Adrenal gland (tissue), 12 donors: ENCODE data around the gene ARHGEF11. TPM values are rescaled to one million over a fixed set of nuclear protein-coding genes. Genes with fewer than 3 reads are reported as not detected.

Experiments
- DNase-seq, 7 donors: peaks; one replicate each; pipeline ENCODE4 v3.0.0-alpha.2; 2019 to 2020
- H3K27ac ChIP-seq, 5 donors: fragments of 200-600 bp; sonication (generic) in 4 of 5; 1 replicate in 3 of 5; 2 replicates in 2 of 5; pipeline versions ENCODE4 v1.5.1 to v1.8.0; 2016 to 2020; ENCODE audit warnings: mild to moderate bottlenecking in 1 of 5
- H3K27me3 ChIP-seq: fragments of 200-600 bp; 2 replicates; pipeline ENCODE4 v1.8.0; 2021
- H3K36me3 ChIP-seq, 2 donors: fragments of 200-600 bp; replicated peaks in 1 of 2; 1 replicate in 1 of 2; 2 replicates in 1 of 2; pipeline versions ENCODE4 v1.5.1 to v1.8.0; 2018 to 2022
- H3K4me1 ChIP-seq, 2 donors: fragments of 200-600 bp; replicated peaks in 1 of 2; 1 replicate in 1 of 2; 2 replicates in 1 of 2; pipeline versions ENCODE4 v1.5.1 to v1.8.0; 2018 to 2021
- H3K4me3 ChIP-seq, 4 donors: fragments of 200-600 bp; sonication (generic) in 3 of 4; one replicate each; pipeline ENCODE4 v1.5.1; 2016 to 2018
- H3K9me3 ChIP-seq, 3 donors: fragments of 200-600 bp; sonication (generic) in 1 of 3; replicated peaks in 1 of 3; 1 replicate in 2 of 3; 2 replicates in 1 of 3; pipeline versions ENCODE4 v1.5.1 to v1.8.0; 2016 to 2021
- POLR2A ChIP-seq, 2 donors: fragments of 450-650 bp; IDR thresholded peaks; one replicate each; pipeline ENCODE4 v1.6.1; 2017; ENCODE audit warnings: antibody characterized with exemption in 2 of 2, mild to moderate bottlenecking in 2 of 2, moderate library complexity in 1 of 2
- WGBS, 4 donors: extraction: QIAGEN DNeasy Blood & Tissue Kit in 2 of 4; methylation state at CpG; one replicate each; pipeline versions ENCODE4 v1.1.5 to v1.1.7; 2013 to 2017; 5-methylcytosine and 5-hydroxymethylcytosine counted together
- intact Hi-C, 2 donors: fragments of 100-400 bp; cut with DNase I; formaldehyde crosslinking; loops; one replicate each; pipeline versions ENCODE4 v1.14.1 to v1.15.0; 2022 to 2023
- polyA plus RNA-seq, 3 donors: library from polyadenylated mRNA; stranded (reverse); fragments of 200-250 nt in 2 of 3; fragments of 350-450 nt in 1 of 3; fragmentation: Illumina TruSeq in 1 of 3; extraction: RNeasy Lipid Tissue Mini Kit (QIAGEN cat#74804) in 1 of 3; gene quantifications; one replicate each; pipeline ENCODE4 v1.2.3, GENCODE V29; 2013 to 2014
- total RNA-seq, 9 donors: library from RNA; depleted of rRNA in 4 of 9; stranded (reverse); fragments of >200 nt in 4 of 9; fragments of 120-200 nt in 1 of 9; fragmentation: NEBNext Ultra II Directional in 1 of 9; extraction: Animal tissue kit (Norgen Biotek cat#: 25700) in 1 of 9; gene quantifications; one replicate each; pipeline versions ENCODE4 v1.1.0 to v1.2.4, GENCODE V29; 2013 to 2023
- TF ChIP-seq, protein P1 (sequence below), 6 experiments: fragments of 450-650 bp in 4 of 6; fragments of 200-600 bp in 2 of 6; sonication (generic) in 1 of 6; IDR thresholded peaks; 1 replicate in 5 of 6; 2 replicates in 1 of 6; pipeline versions ENCODE4 v1.5.1 to v1.8.0; 2016 to 2021; ENCODE audit warnings: antibody characterized with exemption in 6 of 6, mild to moderate bottlenecking in 2 of 6, moderate library complexity in 1 of 6
- donor health status: healthy with polysubstance abuse.
- donor health status: Bipolar disorder and iron deficiency.
- donor health status: DM: yes; HTN: yes; CAD: no.
- donor health status: DM: no; HTN: no; CAD: no.
- donor health status: DM: no; HTN: no; CAD: no.
- donor health status: DM: yes; HTN: yes; CAD: no.

ARHGEF11 gene
- total and polyA plus RNA-seq, 12 donors, result 14.2 to 69.2 (median 38.3) TPM

DNA sequence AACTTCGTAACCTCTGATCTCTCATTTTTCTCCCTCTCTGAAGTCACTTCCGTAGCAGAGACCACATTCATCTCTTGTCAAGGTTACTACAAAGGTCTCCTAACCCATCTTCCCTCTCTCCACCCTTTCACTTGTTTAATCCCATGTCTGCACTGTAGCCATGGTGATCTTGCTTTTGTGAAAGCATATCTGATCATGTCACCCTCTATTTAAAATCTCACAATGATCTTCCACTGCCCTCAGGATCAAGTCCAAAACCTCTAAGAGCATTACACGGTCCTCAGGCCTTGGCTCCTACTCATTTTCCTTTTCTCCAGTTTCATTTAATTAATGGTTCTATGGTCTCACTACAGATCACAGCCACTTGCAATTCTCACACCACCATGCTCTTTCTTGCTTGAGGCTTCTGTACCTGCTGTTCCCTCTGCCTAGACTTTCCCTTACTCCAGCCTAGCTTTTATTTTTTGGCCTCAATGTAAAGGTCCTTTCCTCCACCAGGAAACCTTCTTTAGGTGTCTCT lies 12.1 kb downstream of the ARHGEF11 start:
- WGBS, 4 donors, result 57 to 62% (median 60%) methylated on average over 3 of the region's 3 CpGs
- no peak for DNase-seq
- no peak overlapping the region for H3K4me3 ChIP-seq
- H3K27ac ChIP-seq, result peak overlapping the region in 1 of 5 donors; percentile 4
- H3K4me1 ChIP-seq, result peaks cover 7 to 15% of the 10 kb centered on the region in 2 donors
- H3K36me3 ChIP-seq, result no peaks in the 10 kb centered on the region
- H3K9me3 ChIP-seq, result no peaks in the 10 kb centered on the region
- TF ChIP-seq POLR2A (IDR thresholded peaks at IDR 0.05), result no peak
- TF ChIP-seq, protein P1, sequence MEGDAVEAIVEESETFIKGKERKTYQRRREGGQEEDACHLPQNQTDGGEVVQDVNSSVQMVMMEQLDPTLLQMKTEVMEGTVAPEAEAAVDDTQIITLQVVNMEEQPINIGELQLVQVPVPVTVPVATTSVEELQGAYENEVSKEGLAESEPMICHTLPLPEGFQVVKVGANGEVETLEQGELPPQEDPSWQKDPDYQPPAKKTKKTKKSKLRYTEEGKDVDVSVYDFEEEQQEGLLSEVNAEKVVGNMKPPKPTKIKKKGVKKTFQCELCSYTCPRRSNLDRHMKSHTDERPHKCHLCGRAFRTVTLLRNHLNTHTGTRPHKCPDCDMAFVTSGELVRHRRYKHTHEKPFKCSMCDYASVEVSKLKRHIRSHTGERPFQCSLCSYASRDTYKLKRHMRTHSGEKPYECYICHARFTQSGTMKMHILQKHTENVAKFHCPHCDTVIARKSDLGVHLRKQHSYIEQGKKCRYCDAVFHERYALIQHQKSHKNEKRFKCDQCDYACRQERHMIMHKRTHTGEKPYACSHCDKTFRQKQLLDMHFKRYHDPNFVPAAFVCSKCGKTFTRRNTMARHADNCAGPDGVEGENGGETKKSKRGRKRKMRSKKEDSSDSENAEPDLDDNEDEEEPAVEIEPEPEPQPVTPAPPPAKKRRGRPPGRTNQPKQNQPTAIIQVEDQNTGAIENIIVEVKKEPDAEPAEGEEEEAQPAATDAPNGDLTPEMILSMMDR (IDR thresholded peaks at IDR 0.05), result no peak
- intact Hi-C loops, result no loop called here
- no peaks in the 10 kb centered on the region for H3K27me3 ChIP-seq

DNA sequence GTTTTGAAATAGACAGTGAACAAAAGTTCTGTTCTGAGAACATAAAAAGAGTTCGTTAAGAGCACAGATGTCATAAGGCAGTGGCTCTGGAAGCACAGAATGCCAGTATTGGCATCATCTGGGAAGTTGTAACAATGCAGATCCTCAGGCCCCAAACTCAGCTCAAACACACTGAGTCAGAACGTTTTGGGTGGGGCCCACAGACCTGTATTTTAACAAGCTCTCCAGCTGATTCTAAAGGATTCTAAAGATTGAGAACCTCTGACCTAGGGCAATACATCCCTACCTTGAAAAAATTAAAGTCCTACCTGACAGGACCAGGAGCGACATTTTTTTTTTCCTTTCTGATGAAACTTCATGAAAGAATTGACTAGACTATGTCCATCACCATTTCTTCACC lies 13.2 kb downstream of the ARHGEF11 start:
- WGBS, 4 donors, result 77 to 90% (median 82%) methylated on average over 3 of the region's 3 CpGs
- H3K9me3 ChIP-seq, result no peaks in the 10 kb centered on the region
- H3K36me3 ChIP-seq, result no peaks in the 10 kb centered on the region
- intact Hi-C loops, result no loop called here
- H3K27ac ChIP-seq, result no peak overlapping the region
- no peaks in the 10 kb centered on the region for H3K27me3 ChIP-seq
- no peak for DNase-seq
- no peak overlapping the region for H3K4me3 ChIP-seq
- H3K4me1 ChIP-seq, result peaks cover 7 to 11% of the 10 kb centered on the region in 2 donors
- TF ChIP-seq POLR2A (IDR thresholded peaks at IDR 0.05), result no peak
- TF ChIP-seq, protein P1 (IDR thresholded peaks at IDR 0.05), result no peak

DNA sequence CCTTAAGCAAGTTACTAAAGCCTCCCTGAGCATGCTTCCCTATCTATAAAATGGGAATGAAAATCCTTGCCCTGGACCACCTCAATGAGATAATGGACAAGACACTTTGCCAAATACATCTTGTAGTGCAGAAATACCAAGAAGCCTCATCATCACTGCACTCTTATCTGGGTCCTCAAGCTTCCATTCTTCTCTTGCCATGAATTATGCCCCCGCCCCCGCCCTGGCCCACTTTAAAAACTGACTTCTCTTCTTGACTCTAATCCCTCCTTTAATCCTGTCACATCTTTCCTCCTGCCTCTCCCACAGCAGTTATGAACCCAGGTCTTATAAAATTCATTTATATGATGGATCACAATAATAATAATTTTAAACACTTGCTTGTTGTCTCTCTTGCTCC lies 14.8 kb downstream of the ARHGEF11 start:
- 93 to 98% (median 97%) methylated on average over 2 of the region's 2 CpGs for WGBS, 4 donors
- no peak for DNase-seq
- H3K4me1 ChIP-seq, result peaks cover 9 to 22% of the 10 kb centered on the region in 2 donors
- H3K4me3 ChIP-seq, result no peak overlapping the region
- H3K36me3 ChIP-seq, result no peaks in the 10 kb centered on the region
- no peaks in the 10 kb centered on the region for H3K9me3 ChIP-seq
- H3K27me3 ChIP-seq, result no peaks in the 10 kb centered on the region
- no peak for TF ChIP-seq POLR2A (IDR thresholded peaks at IDR 0.05)
- TF ChIP-seq, protein P1 (IDR thresholded peaks at IDR 0.05), result no peak
- intact Hi-C loops, result no loop called here
- H3K27ac ChIP-seq, result no peak overlapping the region

DNA sequence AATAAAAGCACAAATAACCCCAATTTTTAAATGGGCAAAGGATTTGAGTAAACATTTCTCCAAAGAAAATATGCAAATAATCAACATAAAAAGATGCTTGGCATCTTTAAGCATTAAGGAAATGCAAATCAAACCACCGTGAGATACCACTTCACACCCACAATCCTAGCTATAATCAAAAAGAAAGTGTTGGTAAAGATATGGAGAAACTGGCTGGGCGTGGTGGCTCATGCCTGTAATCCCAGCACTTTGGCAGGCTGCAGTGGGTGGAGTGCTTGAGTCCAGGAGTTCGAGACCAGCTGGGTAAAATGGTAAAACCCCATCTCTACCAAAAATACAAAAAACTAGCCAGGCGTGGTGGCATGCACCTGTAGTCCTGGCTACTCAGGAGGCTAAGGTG lies 16.9 kb downstream of the ARHGEF11 start:
- peaks cover 10 to 30% of the 10 kb centered on the region in 2 donors for H3K4me1 ChIP-seq
- H3K27ac ChIP-seq, result no peak overlapping the region
- no peak overlapping the region for H3K4me3 ChIP-seq
- TF ChIP-seq, protein P1 (IDR thresholded peaks at IDR 0.05), result no peak
- no peak for TF ChIP-seq POLR2A (IDR thresholded peaks at IDR 0.05)
- H3K36me3 ChIP-seq, result no peaks in the 10 kb centered on the region
- H3K27me3 ChIP-seq, result no peaks in the 10 kb centered on the region
- intact Hi-C loops, result no loop called here
- DNase-seq, result no peak
- no peaks in the 10 kb centered on the region for H3K9me3 ChIP-seq
- WGBS, 4 donors, result 93 to 98% (median 96%) methylated on average over 4 of the region's 4 CpGs
